ENCODE results near the gene KSR2.

DNA sequence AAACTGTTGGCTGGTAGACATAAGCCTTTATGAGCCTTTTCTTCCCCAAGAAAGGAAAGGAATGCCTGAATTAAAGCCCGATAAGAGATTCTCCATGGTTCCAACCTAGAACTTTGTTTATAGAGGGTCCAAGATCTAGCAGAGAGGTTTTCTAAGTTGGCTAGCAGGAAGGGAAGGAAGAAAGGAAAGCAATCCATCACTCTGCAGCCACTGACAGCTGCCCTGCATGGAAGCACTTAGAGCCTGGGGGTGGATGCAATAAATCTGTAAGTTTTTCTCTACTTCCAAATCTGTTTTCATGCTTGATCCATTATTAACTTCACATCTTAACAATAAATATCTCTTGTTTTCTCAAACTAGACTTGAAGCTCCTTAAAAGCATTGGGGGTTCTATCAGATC lies 224.4 kb downstream of the KSR2 start:
- TF ChIP-seq POLR2A (IDR thresholded peaks at IDR 0.05; ENCODE audit: low read depth, low read length) = no peak
- TF ChIP-seq POLR2AphosphoS5 (IDR thresholded peaks at IDR 0.05; ENCODE audit: low read depth, low read length) = no peak
- no peak for TF ChIP-seq SPI1 (IDR thresholded peaks at IDR 0.05; ENCODE audit: low read depth, low read length)

Data from GM12891 (cell line).